Astrocyte (in vitro differentiated cells and primary cell): Measurements from ENCODE around the gene LIPM. TPM values are rescaled to one million over a fixed set of nuclear protein-coding genes. Genes with fewer than 3 reads are reported as not detected.

ENCODE experiments used
- DNase-seq: peaks from one replicate; pipeline ENCODE4 v3.0.0-alpha.2; 2010; ENCODE audit warnings: low read depth
- FAIRE-seq: peaks from 2 replicates; lab custom pipeline; 2011; peaks lifted over from hg19 to GRCh38; lab: Jason Lieb, UNC
- H2AFZ ChIP-seq: 2 replicates; pipeline ENCODE4 v1.6.0; 2012; ENCODE audit warnings: low read depth, low read length, inconsistent platforms
- H3K27ac ChIP-seq: 2 replicates; pipeline ENCODE4 v1.5.1; 2011; ENCODE audit warnings: low read depth, low read length, inconsistent platforms
- H3K27me3 ChIP-seq: 2 replicates; pipeline ENCODE4 v1.6.0; 2011; ENCODE audit warnings: low read length, inconsistent platforms; ENCODE audit not compliant: insufficient read depth
- H3K36me3 ChIP-seq: 2 replicates; pipeline ENCODE4 v1.5.1; 2011; ENCODE audit warnings: low read length, inconsistent platforms; ENCODE audit not compliant: insufficient read depth
- H3K4me1 ChIP-seq: 2 replicates; pipeline ENCODE4 v1.5.1; 2011; ENCODE audit warnings: low read length, inconsistent platforms; ENCODE audit not compliant: insufficient read depth
- H3K4me2 ChIP-seq: 2 replicates; pipeline ENCODE4 v1.6.0; 2012; ENCODE audit warnings: low read length, inconsistent platforms
- H3K4me3 ChIP-seq: 2 replicates; pipeline ENCODE4 v1.5.1; 2011; ENCODE audit warnings: low read depth, mild to moderate bottlenecking, low read length, inconsistent platforms; ENCODE audit not compliant: insufficient read depth
- H3K79me2 ChIP-seq: 2 replicates; pipeline ENCODE4 v1.6.0; 2012; ENCODE audit warnings: mild to moderate bottlenecking, low read length, inconsistent platforms; ENCODE audit not compliant: insufficient read depth
- H3K9ac ChIP-seq: 2 replicates; pipeline ENCODE4 v1.6.0; 2012; ENCODE audit warnings: mild to moderate bottlenecking, low read length, inconsistent platforms
- H3K9me3 ChIP-seq: 2 replicates; pipeline ENCODE4 v1.5.1; 2012; ENCODE audit warnings: low read depth, mild to moderate bottlenecking, low read length, inconsistent platforms; ENCODE audit not compliant: insufficient read depth
- H4K20me1 ChIP-seq: 2 replicates; pipeline ENCODE4 v1.6.0; 2012; ENCODE audit warnings: low read length, inconsistent platforms; ENCODE audit not compliant: insufficient read depth
- H3K27ac Mint-ChIP-seq: one replicate; pipeline ENCODE4 v1.8.0; 2021; ENCODE audit warnings: mild to moderate bottlenecking, mixed read lengths; ENCODE audit not compliant: unreplicated experiment
- H3K27me3 Mint-ChIP-seq: one replicate; pipeline ENCODE4 v1.8.0; 2021; ENCODE audit warnings: low read depth, mixed read lengths; ENCODE audit not compliant: unreplicated experiment
- H3K36me3 Mint-ChIP-seq: one replicate; pipeline ENCODE4 v1.8.0; 2021; ENCODE audit warnings: low read depth, mixed read lengths; ENCODE audit not compliant: unreplicated experiment
- H3K4me1 Mint-ChIP-seq: one replicate; pipeline ENCODE4 v1.8.0; 2021; ENCODE audit warnings: low read depth, mixed read lengths; ENCODE audit not compliant: unreplicated experiment
- H3K4me3 Mint-ChIP-seq: one replicate; pipeline ENCODE4 v1.8.0; 2021; ENCODE audit warnings: mild to moderate bottlenecking, moderate library complexity, mixed read lengths; ENCODE audit not compliant: unreplicated experiment
- H3K9me3 Mint-ChIP-seq: one replicate; pipeline ENCODE4 v1.8.0; 2021; ENCODE audit warnings: mild to moderate bottlenecking, mixed read lengths; ENCODE audit not compliant: unreplicated experiment
- CTCF ChIP-seq: IDR thresholded peaks from 2 replicates; pipeline ENCODE4 v1.5.1; 2011; ENCODE audit warnings: low read depth, mild to moderate bottlenecking, inconsistent platforms, low read length, moderate library complexity; ENCODE audit not compliant: insufficient read depth
- EZH2 ChIP-seq: IDR thresholded peaks from 2 replicates; pipeline ENCODE4 v1.6.1; 2012; ENCODE audit warnings: mild to moderate bottlenecking, low read length, inconsistent platforms; ENCODE audit not compliant: insufficient read depth
- total RNA-seq: library from RNA; stranded (reverse); gene quantifications from 2 replicates; pipeline ENCODE4 v1.2.1, GENCODE V29; 2021

The LIPM gene
- total RNA-seq, 1 donor from 2014 or later: not detected

GRCh38 chr10:88804083-88804812, 1.7 kb downstream of the LIPM start:
- no peak for FAIRE-seq

GRCh38 chr10:88805361-88805760, 2.8 kb downstream of the LIPM start:
- H3K9me3 ChIP-seq: no peaks in the 10 kb centered on the region
- no peak overlapping the region for H3K4me3 ChIP-seq
- FAIRE-seq: no peak
- H3K27me3 ChIP-seq: no peaks in the 10 kb centered on the region
- H3K9ac ChIP-seq: no peak overlapping the region
- TF ChIP-seq EZH2 (no peak), CTCF (no peak)
- Mint-ChIP-seq H3K4me1 (peaks cover 2% of the 10 kb centered on the region), H3K4me3 (no peak overlapping the region), H3K27me3 (no peaks in the 10 kb centered on the region), H3K27ac (no peak overlapping the region), H3K36me3 (no peaks in the 10 kb centered on the region), H3K9me3 (no peaks in the 10 kb centered on the region)
- H3K4me1 ChIP-seq: peaks cover 7% of the 10 kb centered on the region
- H3K27ac ChIP-seq: no peak overlapping the region
- DNase-seq: no peak
- no peak overlapping the region for H3K4me2 ChIP-seq
- no peaks in the 10 kb centered on the region for H3K79me2 ChIP-seq
- no peaks in the 10 kb centered on the region for H3K36me3 ChIP-seq
- H4K20me1 ChIP-seq: no peaks in the 10 kb centered on the region
- no peak overlapping the region for H2AFZ ChIP-seq

More at GRCh38 chr10:88804083-88804812, 1.7 kb downstream of the LIPM start:
- H4K20me1 ChIP-seq: no peaks in the 10 kb centered on the region
- DNase-seq: no peak
- Mint-ChIP-seq H3K27ac (no peak overlapping the region), H3K4me3 (no peak overlapping the region), H3K36me3 (no peaks in the 10 kb centered on the region), H3K9me3 (no peaks in the 10 kb centered on the region), H3K4me1 (peaks cover 2% of the 10 kb centered on the region), H3K27me3 (no peaks in the 10 kb centered on the region)
- H3K27me3 ChIP-seq: no peaks in the 10 kb centered on the region
- no peak overlapping the region for H2AFZ ChIP-seq
- H3K79me2 ChIP-seq: no peaks in the 10 kb centered on the region
- no peak overlapping the region for H3K4me2 ChIP-seq
- H3K4me1 ChIP-seq: peaks cover 7% of the 10 kb centered on the region
- no peak overlapping the region for H3K27ac ChIP-seq
- TF ChIP-seq CTCF (no peak), EZH2 (no peak)
- no peak overlapping the region for H3K4me3 ChIP-seq
- no peaks in the 10 kb centered on the region for H3K36me3 ChIP-seq
- H3K9ac ChIP-seq: no peak overlapping the region
- H3K9me3 ChIP-seq: no peaks in the 10 kb centered on the region

GRCh38 chr10:88805924-88806323, 3.4 kb downstream of the LIPM start:
- Histone ChIP-seq H3K4me1 (peaks cover 4% of the 10 kb centered on the region), H3K9me3 (no peaks in the 10 kb centered on the region), H3K27me3 (no peaks in the 10 kb centered on the region), H3K9ac (no peak overlapping the region), H3K36me3 (no peaks in the 10 kb centered on the region), H2AFZ (no peak overlapping the region), H3K27ac (no peak overlapping the region), H4K20me1 (no peaks in the 10 kb centered on the region), H3K4me3 (no peak overlapping the region), H3K4me2 (no peak overlapping the region), H3K79me2 (no peaks in the 10 kb centered on the region)
- TF ChIP-seq CTCF (no peak), EZH2 (no peak)
- Mint-ChIP-seq H3K4me3 (no peak overlapping the region), H3K27ac (no peak overlapping the region), H3K36me3 (no peaks in the 10 kb centered on the region), H3K4me1 (peaks cover 2% of the 10 kb centered on the region), H3K9me3 (no peaks in the 10 kb centered on the region), H3K27me3 (no peaks in the 10 kb centered on the region)
- FAIRE-seq (no peak), DNase-seq (no peak)
